OCI-LY3 (cell line): ENCODE data around the gene DYRK2.

ENCODE experiments used
- CTCF ChIP-seq: fragments of 200-600, 300-600 bp; sonication (generic); IDR thresholded peaks from 2 replicates; pipeline ENCODE4 v1.5.1; 2014; ENCODE audit warnings: antibody characterized with exemption, low read length, low read depth
- EZH2phosphoT487 ChIP-seq: fragments of 200-600 bp; shearing (Covaris generic); IDR thresholded peaks from 2 replicates; pipeline ENCODE4 v1.6.1; 2018; ENCODE audit warnings: antibody characterized with exemption, mixed run types, low read depth

- TF ChIP-seq CTCF (no peak), EZH2phosphoT487 (no peak)
Measured at GRCh38 chr12:67618303-67618702, 30.2 kb upstream of the DYRK2 start.
